CD4-positive, alpha-beta memory T cell (primary cell): ENCODE measurements around the gene MCF2L. TPM values are rescaled to one million over a fixed set of nuclear protein-coding genes. Genes with fewer than 3 reads are reported as not detected.

Source experiments
- CTCF ChIA-PET: fragments of 350-600 bp; sonication (Branson Sonifier 250); formaldehyde crosslinking; loops from one replicate; lab custom pipeline; 2021; ENCODE audit warnings: inconsistent platforms; ENCODE audit not compliant: partially characterized antibody; lab: Charles Lee
- POLR2A ChIA-PET: fragments of 350-600 bp; sonication (Branson Sonifier 250); formaldehyde crosslinking; loops from one replicate; lab custom pipeline; 2021; ENCODE audit not compliant: partially characterized antibody; lab: Charles Lee
- DNase-seq, 5 donors: peaks; one replicate each; pipeline versions ENCODE4 v3.0.0 to v3.0.0-alpha.2; 2020 to 2022; ENCODE audit warnings: mixed read lengths in 1 of 5
- H3K27ac ChIP-seq: one replicate; pipeline ENCODE4 v1.7.0; 2013; ENCODE audit warnings: low read depth, low read length
- H3K27me3 ChIP-seq: 2 replicates; pipeline ENCODE4 v1.7.0; 2013; ENCODE audit warnings: mild to moderate bottlenecking, low read length, moderate library complexity; ENCODE audit not compliant: insufficient read depth
- H3K36me3 ChIP-seq: 2 replicates; pipeline ENCODE4 v1.7.0; 2013; ENCODE audit warnings: mild to moderate bottlenecking, low read length, moderate library complexity; ENCODE audit not compliant: insufficient read depth
- H3K4me1 ChIP-seq: 2 replicates; pipeline ENCODE4 v1.7.0; 2013; ENCODE audit warnings: mild to moderate bottlenecking, low read length, moderate library complexity; ENCODE audit not compliant: insufficient read depth
- H3K4me3 ChIP-seq, 2 donors: one replicate each; pipeline ENCODE4 v1.7.0; 2013; ENCODE audit warnings: low read length in 2 of 2, mild to moderate bottlenecking in 1 of 2
- H3K9me3 ChIP-seq, 2 donors: one replicate each; pipeline ENCODE4 v1.7.0; 2013; ENCODE audit warnings: low read length in 2 of 2, control low read depth in 1 of 2; ENCODE audit not compliant: control insufficient read depth in 1 of 2
- H3K27ac Mint-ChIP-seq, 7 donors: one replicate each; pipeline ENCODE4 v1.8.0; 2020 to 2021; ENCODE audit warnings: mixed read lengths in 7 of 7, mild to moderate bottlenecking in 6 of 7, inconsistent platforms in 3 of 7, moderate library complexity in 3 of 7
- H3K27me3 Mint-ChIP-seq, 2 donors: one replicate each; pipeline ENCODE4 v1.8.0; 2020 to 2021; ENCODE audit warnings: mixed read lengths in 2 of 2
- H3K36me3 Mint-ChIP-seq, 2 donors: one replicate each; pipeline ENCODE4 v1.8.0; 2020 to 2021; ENCODE audit warnings: mixed read lengths in 2 of 2, inconsistent platforms in 1 of 2, mild to moderate bottlenecking in 1 of 2
- H3K4me1 Mint-ChIP-seq, 4 donors: one replicate each; pipeline ENCODE4 v1.8.0; 2020 to 2021; ENCODE audit warnings: mixed read lengths in 4 of 4, mild to moderate bottlenecking in 1 of 4
- H3K4me3 Mint-ChIP-seq, 8 donors: one replicate each; pipeline ENCODE4 v1.8.0; 2020 to 2021; ENCODE audit warnings: mixed read lengths in 8 of 8, mild to moderate bottlenecking in 7 of 8, moderate library complexity in 6 of 8, inconsistent platforms in 3 of 8
- H3K9me3 Mint-ChIP-seq, 8 donors: one replicate each; pipeline ENCODE4 v1.8.0; 2020 to 2021; ENCODE audit warnings: mixed read lengths in 8 of 8, mild to moderate bottlenecking in 5 of 8, inconsistent platforms in 3 of 8, moderate library complexity in 1 of 8
- intact Hi-C: fragments of 100-400 bp; cut with micrococcal nuclease; formaldehyde crosslinking; loops from one replicate; pipeline ENCODE4 v1.15.1; 2023
- polyA plus RNA-seq, 2 donors: library from polyadenylated mRNA; unstranded; fragments of 300-500 nt; fragmentation: Illumina TruSeq; gene quantifications; one replicate each; pipeline ENCODE4 v1.2.3, GENCODE V29; 2021
- total RNA-seq, 2 experiments: library from RNA; stranded (reverse); gene quantifications; one replicate each; pipeline ENCODE4 v1.2.3, GENCODE V29; 2021

The MCF2L gene
- total and polyA plus RNA-seq, 4 experiments from 2014 or later: 0.15 to 18.9 (median 10.4) TPM

- no peaks in the 10 kb centered on the region for H3K27me3 Mint-ChIP-seq
- DNase-seq: no peak
- Histone ChIP-seq H3K4me1 (no peaks in the 10 kb centered on the region), H3K27me3 (no peaks in the 10 kb centered on the region), H3K27ac (no peak overlapping the region), H3K36me3 (no peaks in the 10 kb centered on the region), H3K4me3 (no peak overlapping the region), H3K9me3 (no peaks in the 10 kb centered on the region)
- intact Hi-C loops: no loop called here
- no peak overlapping the region for H3K4me3 Mint-ChIP-seq
- ChIA-PET POLR2A (no interaction called here), CTCF (interaction anchor here (0.5 kb wide), 1 partner anchor 991 kb away, joined by 4 read pairs; no protein-coding TSS in a partner anchor)
- H3K27ac Mint-ChIP-seq: no peak overlapping the region
- no peaks in the 10 kb centered on the region for H3K36me3 Mint-ChIP-seq
- H3K9me3 Mint-ChIP-seq: no peaks in the 10 kb centered on the region
- no peaks in the 10 kb centered on the region for H3K4me1 Mint-ChIP-seq
Observed at GRCh38 chr13:112955956-112956355, 13.1 kb upstream of the MCF2L start.

- no peak overlapping the region for H3K4me3 Mint-ChIP-seq
- H3K4me1 Mint-ChIP-seq: no peaks in the 10 kb centered on the region
- POLR2A ChIA-PET: no interaction called here
- H3K4me3 ChIP-seq: no peak overlapping the region
- no peak overlapping the region for H3K27ac Mint-ChIP-seq
- no peak for DNase-seq
- CTCF ChIA-PET: no interaction called here
- H3K36me3 Mint-ChIP-seq: no peaks in the 10 kb centered on the region
- no peaks in the 10 kb centered on the region for H3K27me3 ChIP-seq
- no peaks in the 10 kb centered on the region for H3K4me1 ChIP-seq
- H3K9me3 Mint-ChIP-seq: no peaks in the 10 kb centered on the region
- intact Hi-C loops: no loop called here
- H3K9me3 ChIP-seq: no peaks in the 10 kb centered on the region
- H3K27me3 Mint-ChIP-seq: no peaks in the 10 kb centered on the region
- H3K27ac ChIP-seq: no peak overlapping the region
- no peaks in the 10 kb centered on the region for H3K36me3 ChIP-seq
Observed at GRCh38 chr13:112956571-112957294, 12.3 kb upstream of the MCF2L start.

- Mint-ChIP-seq H3K4me1 (no peaks in the 10 kb centered on the region), H3K4me3 (no peak overlapping the region), H3K36me3 (no peaks in the 10 kb centered on the region), H3K27ac (no peak overlapping the region), H3K9me3 (no peaks in the 10 kb centered on the region), H3K27me3 (no peaks in the 10 kb centered on the region)
- H3K4me3 ChIP-seq: no peak overlapping the region
- ChIA-PET CTCF (no interaction called here), POLR2A (no interaction called here)
- H3K4me1 ChIP-seq: no peaks in the 10 kb centered on the region
- DNase-seq: no peak
- intact Hi-C loops: no loop called here
- H3K27ac ChIP-seq: no peak overlapping the region
- H3K27me3 ChIP-seq: no peaks in the 10 kb centered on the region
- H3K9me3 ChIP-seq: no peaks in the 10 kb centered on the region
- H3K36me3 ChIP-seq: no peaks in the 10 kb centered on the region
Observed at GRCh38 chr13:112957295-112957677, 11.7 kb upstream of the MCF2L start.

DNA sequence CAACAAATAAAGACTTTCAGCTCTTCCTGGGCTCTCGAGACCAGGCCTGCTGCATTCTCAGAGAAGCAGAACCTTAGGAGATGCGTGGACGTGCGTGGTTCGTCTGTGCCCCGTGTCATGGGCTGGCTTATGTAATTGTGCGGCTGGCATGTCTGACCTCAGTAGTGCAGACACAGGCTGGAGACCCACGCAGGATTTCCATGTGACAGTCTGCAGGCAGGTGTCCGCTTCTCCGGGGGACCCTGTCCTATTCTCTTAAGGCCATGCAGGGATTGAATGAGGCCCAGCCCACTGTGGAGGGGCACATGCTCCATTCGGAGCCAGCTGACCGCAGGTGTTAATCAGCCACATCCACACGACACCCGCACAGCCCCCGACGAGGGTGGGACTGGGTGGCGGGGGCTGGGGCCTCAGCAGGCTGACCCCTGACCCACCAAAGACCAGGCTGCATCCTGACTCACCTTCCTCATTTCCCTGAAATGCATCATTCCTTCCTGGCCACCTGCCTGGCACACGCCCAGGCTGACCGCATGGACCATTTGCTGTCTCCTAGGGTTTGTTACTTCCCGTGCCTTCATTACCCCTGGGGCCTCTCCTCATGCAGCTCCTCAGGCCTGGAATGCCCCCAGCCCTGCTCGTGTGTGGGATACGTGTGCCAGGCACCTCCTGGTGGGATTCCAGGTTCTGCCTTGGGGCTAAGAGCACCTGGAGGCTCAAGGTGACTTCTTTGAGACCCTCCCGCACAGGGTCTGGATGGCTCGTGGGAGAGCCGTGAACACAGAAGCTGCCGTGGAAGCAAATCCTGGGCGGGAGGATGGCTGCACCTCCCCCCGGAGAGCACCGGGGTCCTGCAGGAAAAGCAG is 10.7 kb upstream of the MCF2L start:
- Mint-ChIP-seq H3K9me3 (no peaks in the 10 kb centered on the region), H3K36me3 (no peaks in the 10 kb centered on the region), H3K27ac (no peak overlapping the region), H3K27me3 (no peaks in the 10 kb centered on the region), H3K4me3 (no peak overlapping the region), H3K4me1 (no peaks in the 10 kb centered on the region)
- no peaks in the 10 kb centered on the region for H3K4me1 ChIP-seq
- H3K4me3 ChIP-seq: no peak overlapping the region
- no peaks in the 10 kb centered on the region for H3K36me3 ChIP-seq
- H3K27me3 ChIP-seq: no peaks in the 10 kb centered on the region
- no peak overlapping the region for H3K27ac ChIP-seq
- POLR2A ChIA-PET: no interaction called here
- CTCF ChIA-PET: no interaction called here
- no peaks in the 10 kb centered on the region for H3K9me3 ChIP-seq
- intact Hi-C loops: no loop called here
- DNase-seq: no peak

DNA sequence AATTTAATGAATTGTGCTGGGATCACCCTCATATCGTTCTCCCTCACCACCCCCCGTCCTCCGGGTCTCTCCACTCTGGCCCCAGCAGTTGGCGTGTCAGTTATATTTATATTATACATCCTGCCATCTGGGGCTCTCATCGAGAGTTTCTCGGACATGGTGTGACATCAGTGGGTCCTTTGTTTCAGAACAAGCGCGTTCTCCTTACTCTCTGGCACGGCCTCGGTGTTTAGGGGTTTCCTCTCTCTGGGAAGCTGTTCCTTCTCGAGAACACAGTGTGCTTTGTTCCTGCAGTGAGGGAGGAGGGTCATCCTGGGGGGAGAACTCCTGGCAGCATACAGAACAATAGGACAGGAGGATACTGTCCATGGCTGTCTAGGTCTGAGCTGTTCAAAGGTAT is 9.8 kb upstream of the MCF2L start:
- H3K27ac ChIP-seq: no peak overlapping the region
- Mint-ChIP-seq H3K4me1 (no peaks in the 10 kb centered on the region), H3K27me3 (no peaks in the 10 kb centered on the region), H3K4me3 (no peak overlapping the region), H3K9me3 (no peaks in the 10 kb centered on the region), H3K27ac (no peak overlapping the region), H3K36me3 (no peaks in the 10 kb centered on the region)
- ChIA-PET CTCF (no interaction called here), POLR2A (no interaction called here)
- H3K4me1 ChIP-seq: no peaks in the 10 kb centered on the region
- no peaks in the 10 kb centered on the region for H3K9me3 ChIP-seq
- no peak overlapping the region for H3K4me3 ChIP-seq
- H3K36me3 ChIP-seq: no peaks in the 10 kb centered on the region
- intact Hi-C loops: no loop called here
- no peak for DNase-seq
- H3K27me3 ChIP-seq: no peaks in the 10 kb centered on the region

GRCh38 chr13:112959701-112960542 is 9.1 kb upstream of the MCF2L start:
- H3K27ac ChIP-seq: no peak overlapping the region
- no peaks in the 10 kb centered on the region for H3K36me3 ChIP-seq
- no peak overlapping the region for H3K4me3 ChIP-seq
- Mint-ChIP-seq H3K27me3 (no peaks in the 10 kb centered on the region), H3K4me1 (no peaks in the 10 kb centered on the region), H3K27ac (no peak overlapping the region), H3K36me3 (no peaks in the 10 kb centered on the region), H3K9me3 (no peaks in the 10 kb centered on the region), H3K4me3 (no peak overlapping the region)
- no peaks in the 10 kb centered on the region for H3K27me3 ChIP-seq
- ChIA-PET CTCF (no interaction called here), POLR2A (no interaction called here)
- H3K4me1 ChIP-seq: no peaks in the 10 kb centered on the region
- no peak for DNase-seq
- intact Hi-C loops: no loop called here
- no peaks in the 10 kb centered on the region for H3K9me3 ChIP-seq

GRCh38 chr13:112960706-112961105 is 8.3 kb upstream of the MCF2L start:
- no peaks in the 10 kb centered on the region for H3K27me3 Mint-ChIP-seq
- no peaks in the 10 kb centered on the region for H3K4me1 Mint-ChIP-seq
- no peak overlapping the region for H3K4me3 ChIP-seq
- no peak overlapping the region for H3K27ac ChIP-seq
- CTCF ChIA-PET: no interaction called here
- no peak for DNase-seq
- H3K27ac Mint-ChIP-seq: no peak overlapping the region
- H3K4me3 Mint-ChIP-seq: no peak overlapping the region
- H3K9me3 ChIP-seq: no peaks in the 10 kb centered on the region
- no peaks in the 10 kb centered on the region for H3K9me3 Mint-ChIP-seq
- POLR2A ChIA-PET: no interaction called here
- no peaks in the 10 kb centered on the region for H3K36me3 ChIP-seq
- no peaks in the 10 kb centered on the region for H3K4me1 ChIP-seq
- no peaks in the 10 kb centered on the region for H3K36me3 Mint-ChIP-seq
- intact Hi-C loops: no loop called here
- H3K27me3 ChIP-seq: no peaks in the 10 kb centered on the region
